ENCODE results near the gene CHRNB2.

DNA sequence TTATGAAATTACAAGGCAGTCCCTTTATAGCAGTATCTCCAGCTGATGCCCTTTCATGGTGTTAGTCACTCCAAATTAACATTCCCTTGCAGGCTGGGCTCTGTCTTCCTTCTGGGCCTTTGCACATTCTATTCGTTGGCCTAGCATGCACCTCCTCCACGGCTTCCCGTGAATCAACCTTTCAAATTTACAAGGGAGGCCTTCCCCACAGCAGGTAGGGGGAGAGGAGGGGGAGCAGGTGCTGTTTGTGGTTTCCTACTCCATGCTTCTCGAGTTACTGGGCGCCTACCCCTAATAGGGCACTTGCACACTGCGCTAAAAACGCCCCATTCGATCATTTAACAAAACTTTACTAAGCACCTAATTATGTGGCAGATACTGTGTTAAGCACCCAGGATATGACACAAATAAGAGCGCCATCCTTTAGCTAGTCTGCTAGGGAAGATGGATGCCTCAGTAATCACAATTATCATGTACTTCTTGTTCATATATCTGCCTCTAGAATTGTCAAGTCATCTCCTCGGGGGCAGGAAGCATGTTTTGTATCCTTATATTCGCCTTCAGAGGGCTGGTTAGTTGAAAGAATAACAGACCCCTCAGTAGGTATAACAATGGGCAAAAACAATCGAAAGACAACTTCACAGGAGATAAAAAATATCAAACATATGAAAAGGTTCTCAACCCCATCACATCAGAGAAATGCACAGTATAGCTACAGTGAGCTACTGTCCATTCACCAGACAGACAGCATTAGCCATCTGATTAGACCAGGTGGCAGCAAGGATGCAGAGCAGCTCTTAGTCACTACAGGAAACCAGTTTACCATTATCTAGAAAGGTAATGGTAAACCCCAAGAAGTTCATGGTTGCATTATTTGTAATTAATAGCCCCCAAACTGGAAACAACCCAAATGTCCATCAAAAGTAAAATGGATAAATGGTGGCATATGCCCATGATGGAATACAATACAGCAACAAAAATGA lies 42.1 kb downstream of the CHRNB2 start:
- TF ChIP-seq, protein P1, sequence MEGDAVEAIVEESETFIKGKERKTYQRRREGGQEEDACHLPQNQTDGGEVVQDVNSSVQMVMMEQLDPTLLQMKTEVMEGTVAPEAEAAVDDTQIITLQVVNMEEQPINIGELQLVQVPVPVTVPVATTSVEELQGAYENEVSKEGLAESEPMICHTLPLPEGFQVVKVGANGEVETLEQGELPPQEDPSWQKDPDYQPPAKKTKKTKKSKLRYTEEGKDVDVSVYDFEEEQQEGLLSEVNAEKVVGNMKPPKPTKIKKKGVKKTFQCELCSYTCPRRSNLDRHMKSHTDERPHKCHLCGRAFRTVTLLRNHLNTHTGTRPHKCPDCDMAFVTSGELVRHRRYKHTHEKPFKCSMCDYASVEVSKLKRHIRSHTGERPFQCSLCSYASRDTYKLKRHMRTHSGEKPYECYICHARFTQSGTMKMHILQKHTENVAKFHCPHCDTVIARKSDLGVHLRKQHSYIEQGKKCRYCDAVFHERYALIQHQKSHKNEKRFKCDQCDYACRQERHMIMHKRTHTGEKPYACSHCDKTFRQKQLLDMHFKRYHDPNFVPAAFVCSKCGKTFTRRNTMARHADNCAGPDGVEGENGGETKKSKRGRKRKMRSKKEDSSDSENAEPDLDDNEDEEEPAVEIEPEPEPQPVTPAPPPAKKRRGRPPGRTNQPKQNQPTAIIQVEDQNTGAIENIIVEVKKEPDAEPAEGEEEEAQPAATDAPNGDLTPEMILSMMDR (conservative IDR thresholded peaks at IDR 0.05), result no peak
- TF ChIP-seq EZH2 (IDR thresholded peaks at IDR 0.05; ENCODE audit: low read depth), result no peak
